Kidney (tissue), 14 donors: Measurements from ENCODE around the gene KDM5C. TPM values are rescaled to one million over a fixed set of nuclear protein-coding genes. Genes with fewer than 3 reads are reported as not detected.
"Not testable (repeated sequence)": the region's sequence is repeated elsewhere in the genome, so short reads cannot be mapped to it uniquely, and the experiment has no call there.

Experiments
- DNase-seq, 5 donors: peaks; one replicate each; pipeline ENCODE4 v3.0.0-alpha.2; 2013 to 2020
- FAIRE-seq: peaks from 2 replicates; lab custom pipeline; 2012; peaks lifted over from hg19 to GRCh38; lab: Jason Lieb, UNC
- H3K27ac ChIP-seq, 2 donors: one replicate each; pipeline ENCODE4 v1.7.0; 2013; ENCODE audit warnings: low read depth in 2 of 2, low read length in 2 of 2, inconsistent platforms in 1 of 2
- H3K27me3 ChIP-seq: one replicate; pipeline ENCODE4 v1.7.1; 2013; ENCODE audit warnings: low read length, inconsistent platforms; ENCODE audit not compliant: control insufficient read depth, insufficient read depth
- H3K36me3 ChIP-seq, 3 donors: one replicate each; pipeline versions ENCODE4 v1.7.0 to v1.7.1; 2013; ENCODE audit warnings: low read length in 3 of 3, control low read depth in 1 of 3, inconsistent platforms in 1 of 3; ENCODE audit not compliant: insufficient read depth in 3 of 3, control insufficient read depth in 2 of 3
- H3K4me1 ChIP-seq, 3 donors: one replicate each; pipeline versions ENCODE4 v1.7.0 to v1.7.1; 2013; ENCODE audit warnings: low read length in 3 of 3, inconsistent platforms in 1 of 3, low read depth in 1 of 3; ENCODE audit not compliant: control insufficient read depth in 2 of 3, insufficient read depth in 2 of 3
- H3K4me3 ChIP-seq, 3 donors: one replicate each; pipeline versions ENCODE4 v1.7.0 to v1.8.1; 2013; ENCODE audit warnings: low read length in 3 of 3, control low read depth in 1 of 3, inconsistent platforms in 1 of 3
- H3K9ac ChIP-seq, 3 donors: one replicate each; pipeline versions ENCODE4 v1.7.0 to v1.7.1; 2013; ENCODE audit warnings: low read length in 3 of 3, control low read depth in 1 of 3, inconsistent platforms in 1 of 3
- H3K9me3 ChIP-seq, 3 donors: one replicate each; pipeline versions ENCODE4 v1.7.0 to v1.7.1; 2013; ENCODE audit warnings: low read length in 3 of 3, control low read depth in 1 of 3, inconsistent platforms in 1 of 3; ENCODE audit not compliant: control insufficient read depth in 2 of 3, insufficient read depth in 1 of 3
- CTCF ChIP-seq: IDR thresholded peaks from 3 replicates; pipeline ENCODE4 v1.5.1; 2012; ENCODE audit warnings: mild to moderate bottlenecking, moderate library complexity, borderline replicate concordance; ENCODE audit not compliant: insufficient read depth; ENCODE audit errors: extremely low read depth
- intact Hi-C: fragments of 100-400 bp; cut with DNase I; formaldehyde crosslinking; loops from one replicate; pipeline ENCODE4 v1.11.1; 2022
- polyA plus RNA-seq: library from polyadenylated mRNA; stranded (reverse); fragments of 350-450 nt; fragmentation: Illumina TruSeq; extraction: RNeasy Lipid Tissue Mini Kit (QIAGEN cat#74804); gene quantifications from one replicate; pipeline ENCODE4 v1.2.3, GENCODE V29; 2014; ENCODE audit warnings: low read depth, low replicate concordance; ENCODE audit not compliant: insufficient read depth
- total RNA-seq: library from RNA; stranded (reverse); fragmentation: NEBNext Ultra II Directional; extraction: Animal tissue kit (Norgen Biotek cat#: 25700); gene quantifications from one replicate; pipeline ENCODE4 v1.2.1, GENCODE V29; 2021
- donor health status: control.
- donor health status: control.
- donor health status: control.
- donor health status: control.
- donor health status: control.
- donor health status: DM: yes; HTN: yes; CAD: no.
- donor health status: Normal renal cell carcinoma (clear cell type).

The KDM5C gene
- total and polyA plus RNA-seq, 2 donors from 2014 or later, result 14.9 to 114 TPM

- H3K36me3 ChIP-seq, result no peaks in the 10 kb centered on the region
- H3K4me3 ChIP-seq, result no peak overlapping the region
- intact Hi-C loops, result no loop called here
- H3K27me3 ChIP-seq, result no peaks in the 10 kb centered on the region
- H3K4me1 ChIP-seq, result no peaks in the 10 kb centered on the region
- no peaks in the 10 kb centered on the region for H3K9me3 ChIP-seq
- DNase-seq (no peak), FAIRE-seq (no peak)
- no peak overlapping the region for H3K9ac ChIP-seq
- H3K27ac ChIP-seq, result no peak overlapping the region
- TF ChIP-seq CTCF, result no peak
Observed at GRCh38 chrX:53184836-53185235, 40.2 kb downstream of the KDM5C start.

GRCh38 chrX:53171356-53171755 is 53.7 kb downstream of the KDM5C start:
- no peak for FAIRE-seq
- peaks cover 0 to 1% (median 0%) of the 10 kb centered on the region in 3 donors for H3K9me3 ChIP-seq
- H3K4me3 ChIP-seq, result no peak overlapping the region
- no peaks in the 10 kb centered on the region for H3K36me3 ChIP-seq
- no peaks in the 10 kb centered on the region for H3K4me1 ChIP-seq
- H3K9ac ChIP-seq, result no peak overlapping the region
- H3K27me3 ChIP-seq, result no peaks in the 10 kb centered on the region
- intact Hi-C loops, result no loop called here
- H3K27ac ChIP-seq, result no peak overlapping the region
- no peak for TF ChIP-seq CTCF
- DNase-seq, result no peak

- Histone ChIP-seq H3K4me3 (no peak overlapping the region), H3K4me1 (no peaks in the 10 kb centered on the region), H3K9me3 (peaks cover 0 to 1% (median 0%) of the 10 kb centered on the region in 3 donors), H3K36me3 (no peaks in the 10 kb centered on the region), H3K27me3 (peaks cover 4% of the 10 kb centered on the region), H3K9ac (no peak overlapping the region), H3K27ac (no peak overlapping the region)
- DNase-seq (no peak), FAIRE-seq (peak; percentile 15)
- no peak for TF ChIP-seq CTCF
- intact Hi-C loops, result no loop called here
Observed at GRCh38 chrX:53166103-53166502, 58.9 kb downstream of the KDM5C start.

GRCh38 chrX:53164566-53164965 is 60.4 kb downstream of the KDM5C start:
- H3K9ac ChIP-seq, H3K4me1 ChIP-seq, H3K27me3 ChIP-seq, DNase-seq, intact Hi-C loops, FAIRE-seq, H3K27ac ChIP-seq, H3K36me3 ChIP-seq, H3K9me3 ChIP-seq, H3K4me3 ChIP-seq: not testable (repeated sequence)
